Left renal pelvis (tissue), 4 donors: ENCODE results near the gene KCNMA1. TPM values are rescaled to one million over a fixed set of nuclear protein-coding genes. Genes with fewer than 3 reads are reported as not detected.
"Not testable (repeated sequence)": the region's sequence is repeated elsewhere in the genome, so short reads cannot be mapped to it uniquely, and the experiment has no call there.

ENCODE experiments used
- DNase-seq, 4 donors: peaks; one replicate each; pipeline ENCODE4 v3.0.0-alpha.2; 2013; ENCODE audit warnings: low read depth in 4 of 4, low spot score in 3 of 4
- polyA plus RNA-seq, 4 donors: library from polyadenylated mRNA; unstranded; fragments of 120-200 nt; gene quantifications; one replicate each; pipeline ENCODE4 v1.2.1, GENCODE V29; 2013; ENCODE audit not compliant: insufficient read length in 4 of 4

KCNMA1 gene
- polyA plus RNA-seq, 4 donors = 3.3 to 4.9 (median 4.4) TPM

- no peak for DNase-seq
These were observed 205.4 kb downstream of the KCNMA1 start for GRCh38 chr10:77431980-77432797.

- no peak for DNase-seq
These were observed 206.4 kb downstream of the KCNMA1 start for GRCh38 chr10:77431209-77431611.

GRCh38 chr10:77430530-77430929 lies 207.1 kb downstream of the KCNMA1 start:
- no peak for DNase-seq

- no peak for DNase-seq
These were observed 208.8 kb downstream of the KCNMA1 start for GRCh38 chr10:77428691-77429395.

- no peak for DNase-seq
These were observed 213.4 kb downstream of the KCNMA1 start for GRCh38 chr10:77424257-77424656.

- peak in 1 of 4 donors; percentile 27 for DNase-seq
These were observed 214.9 kb downstream of the KCNMA1 start for GRCh38 chr10:77422491-77423338.

- DNase-seq = no peak
These were observed 216.0 kb downstream of the KCNMA1 start for GRCh38 chr10:77421591-77421990.

- no peak for DNase-seq
These were observed 216.6 kb downstream of the KCNMA1 start for GRCh38 chr10:77420947-77421523.

GRCh38 chr10:77419979-77420378 lies 217.6 kb downstream of the KCNMA1 start:
- no peak for DNase-seq

- no peak for DNase-seq
These were observed 218.6 kb downstream of the KCNMA1 start for GRCh38 chr10:77419056-77419455.

GRCh38 chr10:77417806-77418640 lies 219.6 kb downstream of the KCNMA1 start:
- DNase-seq = no peak

- no peak for DNase-seq
These were observed 220.2 kb downstream of the KCNMA1 start for GRCh38 chr10:77417359-77417758.

GRCh38 chr10:77416311-77417135 lies 221.1 kb downstream of the KCNMA1 start:
- no peak for DNase-seq

- DNase-seq = no peak
These were observed 222.2 kb downstream of the KCNMA1 start for GRCh38 chr10:77415313-77415960.

GRCh38 chr10:77413231-77413630 lies 224.4 kb downstream of the KCNMA1 start:
- no peak for DNase-seq

GRCh38 chr10:77412573-77413133 lies 225.0 kb downstream of the KCNMA1 start:
- DNase-seq = not testable (repeated sequence)

- no peak for DNase-seq
These were observed 225.8 kb downstream of the KCNMA1 start for GRCh38 chr10:77411805-77412204.

GRCh38 chr10:77410523-77410922 lies 227.1 kb downstream of the KCNMA1 start:
- no peak for DNase-seq
